ACC112 (cell line): ENCODE results near the gene TBX21.

ENCODE experiments used
- H2AFZ ChIP-seq: fragments of 200-600 bp; sonication (generic); one replicate; pipeline ENCODE4 v1.6.0; 2017; ENCODE audit warnings: antibody characterized with exemption, low read length; ENCODE audit not compliant: unreplicated experiment
- H3K27ac ChIP-seq: fragments of 200-600 bp; sonication (generic); 2 replicates; pipeline ENCODE4 v1.5.1; 2014; ENCODE audit warnings: low read depth, mild to moderate bottlenecking, antibody characterized with exemption, low read length, moderate library complexity
- H3K27me3 ChIP-seq: fragments of 200-600 bp; sonication (generic); 2 replicates; pipeline ENCODE4 v1.6.1; 2014; ENCODE audit warnings: mild to moderate bottlenecking, antibody characterized with exemption, low read length, moderate library complexity, mixed read lengths; ENCODE audit not compliant: insufficient read depth
- H3K36me3 ChIP-seq: fragments of 200-600 bp; sonication (generic); 2 replicates; pipeline ENCODE4 v1.6.1; 2016; ENCODE audit warnings: mild to moderate bottlenecking, antibody characterized with exemption, low read length, moderate library complexity, mixed read lengths; ENCODE audit not compliant: insufficient read depth
- H3K4me1 ChIP-seq: fragments of 200-600 bp; sonication (generic); one replicate; pipeline ENCODE4 v1.6.1; 2016; ENCODE audit warnings: low read length, mixed read lengths; ENCODE audit not compliant: insufficient read depth, unreplicated experiment, control insufficient read depth
- H3K4me3 ChIP-seq: fragments of 200-600 bp; sonication (generic); 2 replicates; pipeline ENCODE4 v1.5.1; 2014; ENCODE audit warnings: mild to moderate bottlenecking, low read depth, low read length
- H3K79me2 ChIP-seq: fragments of 200-600 bp; sonication (generic); one replicate; pipeline ENCODE4 v1.6.0; 2016; ENCODE audit warnings: low read length; ENCODE audit not compliant: control insufficient read depth, unreplicated experiment, insufficient read depth

The TBX21 gene

DNA sequence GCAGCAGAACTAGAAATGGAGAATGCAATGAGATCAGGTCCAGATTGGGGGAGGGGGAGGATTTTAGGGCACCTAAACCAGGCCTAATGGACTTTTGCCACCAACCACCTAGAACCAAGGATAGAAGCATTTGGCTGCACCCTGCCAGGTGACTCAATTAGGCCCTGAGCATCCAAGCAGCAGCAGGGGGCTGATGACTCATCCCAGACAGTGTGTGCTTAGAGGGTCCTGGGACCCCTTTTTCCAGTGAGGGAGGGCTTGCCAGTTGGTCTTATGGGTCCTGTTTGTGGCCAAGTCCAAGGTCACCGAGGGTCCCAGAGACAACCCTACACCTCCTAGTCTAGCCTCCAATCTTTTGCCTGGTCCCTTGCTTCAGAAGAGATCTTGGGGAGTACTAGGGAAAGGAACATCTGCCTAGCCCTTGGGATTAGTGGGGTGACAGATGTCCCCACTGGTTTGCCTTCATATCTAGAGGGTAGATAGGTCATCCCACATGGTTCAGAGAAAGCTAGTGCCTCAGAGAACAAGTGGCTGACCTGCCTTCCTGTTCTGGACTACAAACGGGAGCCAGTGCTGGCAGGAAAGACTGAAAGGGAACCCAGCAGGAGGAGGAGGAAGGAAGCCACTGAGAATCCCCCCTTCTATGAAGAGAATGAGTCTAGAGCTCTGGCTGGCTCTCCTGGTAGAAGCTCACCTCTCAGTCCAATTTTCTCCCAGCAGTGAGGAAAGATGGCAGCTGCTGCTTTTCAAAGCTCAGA lies 40.7 kb upstream of the TBX21 start:
- Histone ChIP-seq H3K79me2 (no peaks in the 10 kb centered on the region), H3K36me3 (no peaks in the 10 kb centered on the region), H3K27me3 (no peaks in the 10 kb centered on the region), H3K27ac (no peak overlapping the region), H3K4me1 (peaks cover 13% of the 10 kb centered on the region), H2AFZ (no peak overlapping the region), H3K4me3 (no peak overlapping the region)

DNA sequence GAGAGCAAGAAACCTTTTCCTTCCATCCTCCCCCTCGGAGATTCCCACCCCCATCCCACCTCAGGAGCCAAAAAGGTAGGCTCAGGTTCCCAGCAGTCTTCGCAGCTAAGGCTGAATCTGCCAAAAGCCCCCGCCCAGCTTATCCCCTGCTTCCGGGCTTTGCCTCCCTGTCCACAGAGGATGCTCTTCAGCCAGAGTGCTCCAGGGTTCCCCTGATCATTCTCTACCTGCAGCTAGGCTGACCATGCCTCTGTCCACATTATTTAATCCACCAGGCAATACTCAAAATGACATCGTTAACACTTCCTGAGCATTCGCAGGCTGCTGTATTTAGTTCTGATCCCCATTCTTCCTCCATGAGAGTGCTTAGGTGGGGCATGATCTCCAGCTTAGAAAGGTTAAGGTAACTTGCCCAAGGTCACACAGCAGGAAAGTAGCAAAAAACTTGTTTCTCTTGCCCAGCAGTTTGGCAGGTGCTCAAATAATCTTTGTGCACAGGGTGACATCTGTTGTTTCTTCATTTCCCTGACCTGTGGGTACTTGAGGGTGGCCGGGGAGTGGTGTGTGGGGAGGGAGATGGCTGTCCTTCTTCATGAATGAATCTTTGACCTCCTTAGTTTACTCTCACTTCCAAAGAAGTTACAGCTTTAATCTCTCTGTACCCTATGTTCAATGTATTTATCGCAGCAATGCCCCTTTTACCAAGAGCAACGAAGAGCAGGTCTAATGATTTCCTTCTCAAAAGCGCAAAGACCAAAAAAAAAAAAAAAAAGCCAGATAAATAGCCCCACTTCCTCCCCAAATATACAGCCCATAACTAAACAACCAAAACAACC lies 39.9 kb upstream of the TBX21 start:
- Histone ChIP-seq H3K27ac (no peak overlapping the region), H3K36me3 (no peaks in the 10 kb centered on the region), H3K4me3 (peak overlapping the region; percentile 79), H2AFZ (peak overlapping the region; percentile 83), H3K79me2 (no peaks in the 10 kb centered on the region), H3K4me1 (peaks cover 12% of the 10 kb centered on the region), H3K27me3 (no peaks in the 10 kb centered on the region)

DNA sequence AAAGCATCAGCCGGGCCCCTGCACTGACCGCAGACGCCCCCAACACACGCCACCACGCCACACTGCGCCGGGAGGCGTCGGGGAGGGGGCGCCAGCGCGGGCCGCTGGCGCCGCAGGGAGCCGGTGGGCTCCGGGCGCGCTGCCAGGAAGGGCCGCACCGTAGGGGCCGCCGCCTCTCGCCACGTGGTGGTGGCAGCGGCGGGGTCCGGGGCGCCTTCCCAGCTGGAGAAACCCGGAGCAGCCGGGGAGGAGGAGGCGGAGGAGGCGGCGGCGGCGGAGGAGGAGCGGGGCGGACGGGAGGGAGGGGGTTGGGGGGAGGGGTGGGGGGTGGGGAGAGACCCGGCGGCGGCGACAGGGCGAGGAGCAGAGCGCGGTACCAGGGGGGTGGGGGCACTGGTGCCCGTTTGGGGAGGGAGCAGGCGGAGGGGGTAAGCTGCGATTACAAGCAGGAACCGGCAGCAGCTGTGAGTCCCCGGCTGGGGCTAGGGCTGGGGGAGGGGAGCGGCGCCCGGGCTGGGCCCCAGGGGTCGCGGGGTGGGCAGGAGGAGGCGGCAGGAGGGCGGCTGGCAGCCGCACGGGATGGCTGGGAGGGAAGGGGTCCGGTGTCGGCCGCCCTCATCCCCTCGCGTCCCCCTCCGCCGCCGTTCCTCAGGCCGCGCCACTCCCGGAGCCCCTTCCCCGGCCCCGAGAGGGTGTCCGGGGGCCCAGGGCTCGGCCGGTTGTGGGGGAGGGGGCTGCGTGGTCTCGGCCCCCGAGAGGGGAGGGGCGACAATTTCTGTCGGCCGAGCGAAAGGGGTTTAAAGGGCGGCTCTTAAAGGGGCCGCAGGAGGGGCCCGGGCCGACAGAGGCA lies 39.1 kb upstream of the TBX21 start, which contains the start of gene TBKBP1:
TBKBP1 (plus strand) TSS at position 431 of the 850 bp plus-strand sequence. CDS start 1,952 bp downstream, outside the sequence.
- peak within 1 kb of the TSS; percentile 87 for H3K4me3 ChIP-seq
- no peaks in the 10 kb centered on the region for H3K27me3 ChIP-seq
- H3K4me1 ChIP-seq: peaks cover 12% of the 10 kb centered on the region
- no peaks in the 10 kb centered on the region for H3K79me2 ChIP-seq
- no peak within 1 kb of the TSS for H3K27ac ChIP-seq
- peak within 1 kb of the TSS; percentile 83 for H2AFZ ChIP-seq
- no peaks in the 10 kb centered on the region for H3K36me3 ChIP-seq

DNA sequence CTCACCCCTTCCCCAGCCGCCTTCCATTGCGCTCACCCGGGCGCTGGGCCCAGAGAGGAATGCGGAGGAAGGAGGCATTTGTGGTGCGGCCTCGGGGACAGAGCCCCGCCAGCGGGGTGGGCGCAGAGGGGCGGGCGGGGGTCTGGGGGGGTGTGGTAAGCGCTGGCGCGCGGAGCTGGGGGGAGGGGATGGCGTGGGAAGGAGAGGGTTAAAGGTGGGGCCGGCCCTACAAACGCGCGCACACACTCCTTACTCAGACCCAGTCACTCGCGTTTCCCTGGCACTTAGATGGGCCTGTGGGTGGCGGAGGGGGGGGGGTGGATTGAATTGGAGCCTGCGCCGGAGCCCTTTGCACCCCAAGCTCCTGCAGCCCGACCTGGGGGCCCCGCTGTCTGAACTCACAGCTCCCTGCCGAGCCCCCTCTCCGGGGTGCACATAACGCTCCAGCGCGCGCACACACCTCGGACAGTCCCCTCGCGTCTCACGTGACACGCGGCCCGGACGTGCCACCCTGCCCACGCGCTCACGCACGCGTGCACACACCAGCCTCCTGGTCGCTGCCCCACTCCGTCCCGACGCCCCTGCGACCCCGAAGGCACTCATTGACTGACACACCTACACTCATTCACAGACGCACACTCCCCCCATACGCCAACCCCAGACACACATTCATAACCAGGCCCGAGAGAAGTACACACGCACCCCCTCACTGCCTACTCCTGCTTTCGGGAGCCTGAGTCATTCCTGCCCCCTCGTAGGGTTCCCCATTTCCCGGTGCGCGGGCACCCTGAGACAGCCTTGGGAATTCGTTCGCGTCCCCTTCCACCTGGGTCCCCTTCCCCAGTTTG lies 38.2 kb upstream of the TBX21 start:
- Histone ChIP-seq H3K27me3 (no peaks in the 10 kb centered on the region), H3K79me2 (no peaks in the 10 kb centered on the region), H3K36me3 (no peaks in the 10 kb centered on the region), H3K4me1 (peaks cover 12% of the 10 kb centered on the region), H3K4me3 (peak overlapping the region; percentile 87), H2AFZ (peak overlapping the region; percentile 72), H3K27ac (no peak overlapping the region)

DNA sequence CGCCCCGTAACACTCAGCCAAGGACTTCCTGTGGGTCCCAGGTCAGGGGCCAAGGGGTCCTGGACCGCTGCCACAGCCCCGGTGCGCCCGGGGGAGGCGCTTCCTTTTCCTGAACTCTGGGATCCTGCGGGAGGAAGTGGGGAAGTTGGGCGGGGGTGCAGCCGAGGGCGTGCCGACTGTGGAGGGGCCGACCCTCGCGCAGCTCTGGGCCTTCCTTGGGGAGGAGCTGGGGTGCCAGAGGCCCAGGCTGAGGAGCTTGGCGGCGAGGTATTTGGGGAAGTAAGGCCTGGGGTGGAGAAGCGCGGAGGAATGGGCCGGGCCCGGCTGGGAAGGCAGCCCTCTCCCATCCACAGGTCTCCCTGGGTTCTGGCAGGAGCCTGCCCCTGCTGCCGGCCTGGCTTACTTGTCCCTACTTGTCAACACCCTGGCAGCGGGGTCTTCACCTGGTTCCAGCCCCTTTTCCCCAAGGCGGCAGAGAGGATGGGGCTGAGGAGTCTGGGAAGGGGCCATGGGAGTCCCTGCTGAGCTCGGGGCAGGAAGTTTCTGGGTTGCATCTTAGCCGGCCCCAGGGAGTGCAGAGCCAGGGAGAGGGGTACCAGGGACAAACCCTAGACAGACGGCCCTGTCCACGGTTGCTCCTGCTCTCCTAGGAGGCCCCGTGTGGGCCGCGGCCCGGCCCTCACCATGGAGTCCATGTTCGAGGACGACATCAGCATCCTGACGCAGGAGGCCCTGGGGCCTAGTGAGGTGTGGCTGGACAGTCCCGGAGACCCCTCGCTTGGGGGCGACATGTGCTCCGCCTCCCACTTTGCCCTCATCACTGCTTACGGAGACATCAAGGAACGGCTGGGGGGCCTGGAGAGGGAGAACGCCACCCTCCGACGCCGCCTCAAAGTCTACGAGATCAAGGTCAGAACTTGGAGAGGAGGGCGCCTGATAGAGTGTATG lies 37.3 kb upstream of the TBX21 start:
- no peaks in the 10 kb centered on the region for H3K36me3 ChIP-seq
- no peak overlapping the region for H3K27ac ChIP-seq

DNA sequence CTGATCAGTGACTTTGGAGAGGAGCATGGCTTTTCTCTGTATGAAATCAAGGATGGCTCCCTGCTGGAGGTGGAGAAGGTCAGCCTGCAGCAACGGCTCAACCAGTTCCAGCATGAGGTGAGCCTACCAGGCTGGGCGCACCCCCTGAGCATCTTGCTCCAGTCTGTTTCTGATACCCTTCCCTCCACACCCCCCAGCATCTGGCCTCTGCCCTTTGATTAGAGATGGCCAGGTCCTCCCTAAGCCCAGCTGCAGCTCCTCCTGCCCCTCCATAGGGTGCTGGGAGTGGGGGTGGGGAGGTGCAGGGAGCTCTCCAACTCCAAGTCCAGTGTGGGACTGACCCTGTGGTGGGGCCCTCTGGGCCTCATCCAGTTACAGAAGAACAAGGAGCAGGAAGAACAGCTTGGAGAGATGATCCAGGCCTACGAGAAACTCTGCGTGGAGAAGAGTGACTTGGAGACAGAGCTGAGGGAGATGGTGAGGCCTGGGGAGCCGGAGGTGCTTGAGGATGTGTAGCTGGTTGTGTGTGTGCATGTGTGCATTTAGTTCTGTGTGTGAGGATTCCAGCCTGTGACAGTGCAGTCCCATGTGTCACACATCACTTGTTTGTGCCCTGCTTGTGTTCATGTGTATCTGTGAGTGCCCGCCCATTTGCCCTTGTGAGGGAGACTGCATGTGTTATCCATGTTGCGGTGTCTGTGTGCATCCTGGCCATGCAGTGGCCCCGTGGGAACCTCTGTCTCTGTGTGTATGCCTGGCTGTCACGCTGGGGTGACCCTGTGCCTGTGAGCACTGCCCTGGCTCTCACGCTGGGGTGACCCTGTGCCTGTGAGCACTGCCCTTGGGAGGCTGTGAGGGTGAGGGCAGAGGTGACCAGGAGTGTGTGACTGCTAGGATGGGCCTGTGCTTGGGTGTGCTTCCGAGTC lies 36.1 kb upstream of the TBX21 start:
- H3K79me2 ChIP-seq: no peaks in the 10 kb centered on the region
- H3K36me3 ChIP-seq: no peaks in the 10 kb centered on the region
- H3K4me3 ChIP-seq: no peak overlapping the region
- no peak overlapping the region for H2AFZ ChIP-seq
- H3K4me1 ChIP-seq: peaks cover 12% of the 10 kb centered on the region
- no peak overlapping the region for H3K27ac ChIP-seq
- H3K27me3 ChIP-seq: no peaks in the 10 kb centered on the region

More for the DNA sequence above, 37.3 kb upstream of the TBX21 start:
- H3K4me1 ChIP-seq: peaks cover 12% of the 10 kb centered on the region
- peak overlapping the region; percentile 72 for H2AFZ ChIP-seq
- H3K27me3 ChIP-seq: no peaks in the 10 kb centered on the region
- H3K79me2 ChIP-seq: no peaks in the 10 kb centered on the region
- H3K4me3 ChIP-seq: peak overlapping the region; percentile 87

DNA sequence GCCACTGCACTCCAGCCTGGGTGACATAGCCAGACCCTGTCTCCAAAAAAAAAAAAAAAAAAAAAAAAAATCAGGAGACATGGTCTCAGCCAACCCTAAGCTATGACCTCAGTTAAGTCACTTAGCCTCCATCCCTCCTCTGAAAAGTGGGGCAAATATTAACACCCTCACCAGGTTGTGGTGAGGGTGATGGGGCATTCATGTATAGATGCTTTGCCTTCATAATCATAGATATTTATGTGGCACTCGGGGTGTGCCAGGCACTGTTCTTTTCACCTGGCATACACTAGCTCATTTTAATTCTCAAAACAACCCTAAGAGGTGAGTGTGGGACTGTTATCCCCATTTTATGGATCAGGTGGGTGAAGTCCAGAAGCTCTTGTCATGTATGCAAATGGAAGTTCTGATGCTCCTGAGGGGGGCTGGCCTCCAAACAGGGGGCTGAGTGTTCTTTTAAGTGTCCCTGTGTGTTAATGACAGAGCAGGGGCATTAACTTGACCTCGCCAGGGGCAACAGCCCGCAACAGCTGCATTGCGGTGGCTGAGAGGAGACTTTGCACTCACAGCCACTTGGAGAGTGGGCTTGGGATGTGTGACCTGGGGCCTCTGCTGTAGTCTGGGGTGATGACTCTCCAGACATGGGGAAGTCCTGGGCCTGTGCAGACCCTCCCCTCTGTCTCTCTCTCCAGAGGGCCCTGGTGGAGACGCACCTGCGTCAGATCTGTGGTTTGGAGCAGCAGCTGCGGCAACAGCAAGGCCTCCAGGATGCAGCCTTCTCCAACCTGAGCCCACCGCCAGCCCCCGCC lies 34.9 kb upstream of the TBX21 start:
- no peak overlapping the region for H3K27ac ChIP-seq
- peaks cover 8% of the 10 kb centered on the region for H3K4me1 ChIP-seq
- no peaks in the 10 kb centered on the region for H3K27me3 ChIP-seq
- H3K79me2 ChIP-seq: no peaks in the 10 kb centered on the region
- no peak overlapping the region for H3K4me3 ChIP-seq
- no peak overlapping the region for H2AFZ ChIP-seq
- no peaks in the 10 kb centered on the region for H3K36me3 ChIP-seq
